ENCODE measurements around the gene SLC44A1. TPM values are rescaled to one million over a fixed set of nuclear protein-coding genes. Genes with fewer than 3 reads are reported as not detected.

Gene SLC44A1
- polyA plus RNA-seq, 3 donors = 6.9 to 52.1 (median 46.5) TPM

GRCh38 chr9:105416840-105417239 is 172.4 kb downstream of the SLC44A1 start:
- Histone ChIP-seq H3K36me3 (replicated peaks in 1 of 2; ENCODE audit: control insufficient read depth in 1 of 2, insufficient read depth in 2 of 2, low read length in 2 of 2) (no peaks in the 10 kb centered on the region), H4K20me1 (ENCODE audit: insufficient read depth, low read length) (no peaks in the 10 kb centered on the region), H3K9ac (ENCODE audit: insufficient read depth, low read length, poor library complexity, severe bottlenecking) (no peak overlapping the region), H3K27me3 (ENCODE audit: control insufficient read depth in 2 of 2, insufficient read depth in 2 of 2, low read length in 2 of 2) (no peaks in the 10 kb centered on the region), H3K9me3 (replicated peaks in 1 of 2; ENCODE audit: control insufficient read depth in 1 of 2, insufficient read depth in 1 of 2, low read length in 2 of 2) (no peaks in the 10 kb centered on the region), H3K4me3 (replicated peaks in 1 of 3; ENCODE audit: low read depth in 2 of 3, low read length in 3 of 3) (no peak overlapping the region), H3K4me1 (ENCODE audit: control insufficient read depth in 1 of 2, insufficient read depth in 2 of 2, low read length in 2 of 2) (peaks cover 13 to 15% of the 10 kb centered on the region in 2 donors), H3K4me2 (replicated peaks; ENCODE audit: extremely low read depth, low read length, poor library complexity, severe bottlenecking) (no peak overlapping the region), H3K27ac (ENCODE audit: low read depth in 1 of 2, low read length in 2 of 2) (no peak overlapping the region), H3K79me2 (ENCODE audit: insufficient read depth, low read length) (no peaks in the 10 kb centered on the region), H2AFZ (ENCODE audit: insufficient read depth, low read depth, low read length, poor library complexity, severe bottlenecking) (no peak overlapping the region)
- 100% methylated on average over 1 of the region's 1 CpG for WGBS (ENCODE audit: insufficient coverage)
- no peaks in the 10 kb centered on the region for H3K36me3 Mint-ChIP-seq
- DNase-seq = no peak
- H3K27me3 Mint-ChIP-seq (ENCODE audit: low read depth in 3 of 3) = peaks cover 0 to 2% (median 0%) of the 10 kb centered on the region in 3 donors
- H3K4me3 Mint-ChIP-seq = no peak overlapping the region
- H3K9me3 Mint-ChIP-seq = peaks cover 0 to 1% (median 0%) of the 10 kb centered on the region in 7 donors
- intact Hi-C loops (cut with micrococcal nuclease) = loop anchor here in 1 of 2 donors (5.0 kb wide), 1 partner anchor 255 kb away; no protein-coding TSS in a partner anchor
- peaks cover 19% of the 10 kb centered on the region for H3K4me1 Mint-ChIP-seq
- H3K27ac Mint-ChIP-seq = peak overlapping the region in 1 of 7 donors; percentile 18
- no peak for TF ChIP-seq CTCF (IDR thresholded peaks at IDR 0.05)

- no peak overlapping the region for H3K4me3 Mint-ChIP-seq
- Histone ChIP-seq H3K4me2 (replicated peaks; ENCODE audit: extremely low read depth, low read length, poor library complexity, severe bottlenecking) (no peak overlapping the region), H3K36me3 (replicated peaks in 1 of 2; ENCODE audit: control insufficient read depth in 1 of 2, insufficient read depth in 2 of 2, low read length in 2 of 2) (no peaks in the 10 kb centered on the region), H3K9me3 (replicated peaks in 1 of 2; ENCODE audit: control insufficient read depth in 1 of 2, insufficient read depth in 1 of 2, low read length in 2 of 2) (no peaks in the 10 kb centered on the region), H3K4me1 (ENCODE audit: control insufficient read depth in 1 of 2, insufficient read depth in 2 of 2, low read length in 2 of 2) (peaks cover 13 to 15% of the 10 kb centered on the region in 2 donors), H2AFZ (ENCODE audit: insufficient read depth, low read depth, low read length, poor library complexity, severe bottlenecking) (no peak overlapping the region), H3K4me3 (replicated peaks in 1 of 3; ENCODE audit: low read depth in 2 of 3, low read length in 3 of 3) (no peak overlapping the region), H3K79me2 (ENCODE audit: insufficient read depth, low read length) (no peaks in the 10 kb centered on the region), H4K20me1 (ENCODE audit: insufficient read depth, low read length) (no peaks in the 10 kb centered on the region), H3K27me3 (ENCODE audit: control insufficient read depth in 2 of 2, insufficient read depth in 2 of 2, low read length in 2 of 2) (no peaks in the 10 kb centered on the region), H3K9ac (ENCODE audit: insufficient read depth, low read length, poor library complexity, severe bottlenecking) (no peak overlapping the region), H3K27ac (ENCODE audit: low read depth in 1 of 2, low read length in 2 of 2) (no peak overlapping the region)
- H3K4me1 Mint-ChIP-seq = peaks cover 19% of the 10 kb centered on the region
- WGBS (ENCODE audit: insufficient coverage) = 82% methylated on average over 2 of the region's 3 CpGs
- intact Hi-C loops (cut with micrococcal nuclease) = loop anchor here in 1 of 2 donors (5.0 kb wide), 1 partner anchor 257 kb away; no protein-coding TSS in a partner anchor
- peak overlapping the region in 1 of 7 donors; percentile 26 for H3K27ac Mint-ChIP-seq
- no peaks in the 10 kb centered on the region for H3K27me3 Mint-ChIP-seq (ENCODE audit: low read depth in 3 of 3)
- DNase-seq = no peak
- TF ChIP-seq CTCF (IDR thresholded peaks at IDR 0.05) = no peak
- H3K36me3 Mint-ChIP-seq = no peaks in the 10 kb centered on the region
- no peaks in the 10 kb centered on the region for H3K9me3 Mint-ChIP-seq
Observed at GRCh38 chr9:105418588-105419500, 174.4 kb downstream of the SLC44A1 start.
